K562 (cell line): Measurements from ENCODE around the gene NTNG1.

Source experiments
- ELF1 ChIP-seq: fragments of 200-800 bp; sonication (Bioruptor generic); IDR thresholded peaks from 2 replicates; pipeline ENCODE4 v1.6.1; 2016; ENCODE audit warnings: missing genetic modification characterization, missing compliant biosample characterization
- ESRRA ChIP-seq: fragments of 450-650 bp; IDR thresholded peaks from 2 replicates; pipeline ENCODE4 v1.6.1; 2014; ENCODE audit warnings: low read depth, mild to moderate bottlenecking, moderate library complexity, borderline replicate concordance
- ETV6 ChIP-seq, 3 experiments: fragments of 150-350 bp in 1 of 3; sonication (generic) in 1 of 3; formaldehyde crosslinking in 1 of 3; IDR thresholded peaks; 2 replicates each; pipeline versions ENCODE4 v1.6.1 to v1.8.0; 2014 to 2022; ENCODE audit warnings: borderline replicate concordance in 2 of 3, low read depth in 2 of 3, antibody characterized with exemption in 1 of 3, low read length in 1 of 3, mild to moderate bottlenecking in 1 of 3, missing genetic modification reagents in 1 of 3
- EWSR1 ChIP-seq: fragments of 450-650 bp; IDR thresholded peaks from 2 replicates; pipeline ENCODE4 v1.6.1; 2018; ENCODE audit warnings: borderline replicate concordance, mild to moderate bottlenecking, low read depth, moderate library complexity; ENCODE audit not compliant: partially characterized antibody
- GATA2 ChIP-seq: sonication (generic); formaldehyde crosslinking; IDR thresholded peaks from 2 replicates; pipeline ENCODE4 v1.4.0; 2020; ENCODE audit warnings: mild to moderate bottlenecking, missing genetic modification reagents
- MAX ChIP-seq: sonication (generic); formaldehyde crosslinking; IDR thresholded peaks from 2 replicates; pipeline ENCODE4 v1.9.0; 2022; ENCODE audit warnings: mild to moderate bottlenecking, missing genetic modification reagents
- NFYB ChIP-seq: IDR thresholded peaks from 2 replicates; pipeline ENCODE4 v1.6.1; 2011; ENCODE audit warnings: mild to moderate bottlenecking, moderate library complexity; ENCODE audit not compliant: insufficient read length; ENCODE audit errors: extremely low read depth
- POLR2A ChIP-seq: fragments of 450-650 bp; conservative IDR thresholded peaks from 2 replicates; pipeline ENCODE4 v1.6.1; 2016
- SMAD1 ChIP-seq: fragments of 150-350 bp; IDR thresholded peaks from 2 replicates; pipeline ENCODE4 v1.6.1; 2014; ENCODE audit warnings: low read length, low read depth; ENCODE audit not compliant: partially characterized antibody
- THRA ChIP-seq: fragments of 450-650 bp; IDR thresholded peaks from 2 replicates; pipeline ENCODE4 v1.6.1; 2017; ENCODE audit warnings: mild to moderate bottlenecking, moderate library complexity
- ZNF766 ChIP-seq: fragments of 200-800 bp; sonication (Bioruptor generic); conservative IDR thresholded peaks from 2 replicates; pipeline ENCODE4 v1.6.1; 2016; ENCODE audit warnings: missing genetic modification characterization, missing compliant biosample characterization

GRCh38 chr1:107318932-107319331 lies 178.1 kb downstream of the NTNG1 start:
- TF ChIP-seq EWSR1 (no peak), ELF1 (tag) (no peak), ESRRA (no peak), MAX (no peak), ZNF766 (CRISPR knock-in tag) (no peak), THRA (no peak), POLR2A (no peak), SMAD1 (no peak), ETV6 (IDR thresholded peaks at IDR 0.05; ENCODE audit: borderline replicate concordance in 1 of 2, low read depth in 2 of 2, low read length in 1 of 2) (no peak), ETV6 (CRISPR knock-in tag; IDR thresholded peaks at IDR 0.05; ENCODE audit: borderline replicate concordance) (no peak), NFYB (no peak), GATA2 (CRISPR knock-in tag) (no peak)
